GM12878 (cell line): ENCODE data around the gene FUCA2. TPM values are rescaled to one million over a fixed set of nuclear protein-coding genes. Genes with fewer than 3 reads are reported as not detected.

Experiments used
- ATAC-seq: fragments of 200-7000 bp; cut with Tn5 transposase; 3 replicates; pipeline ENCODE4 v1.9.1; 2020; ENCODE audit warnings: mild to moderate bottlenecking, moderate library complexity
- BruUV-seq: library from RNA; stranded (reverse); fragments of 400-500 nt; replicated peaks from 2 replicates; lab custom pipeline; 2021; lab: Mats Ljungman, UMichigan
- CTCF ChIA-PET: fragments of 300-600 bp; sonication (Branson Sonifier 250); formaldehyde crosslinking; extraction: SDS; loops from one replicate; lab custom pipeline; 2021; ENCODE audit warnings: inconsistent platforms; lab: Yijun Ruan, JAX
- POLR2A ChIA-PET: fragments of 350-600 bp; formaldehyde crosslinking; extraction: SDS; loops from one replicate; lab custom pipeline; 2021; ENCODE audit warnings: inconsistent platforms; lab: Charles Lee
- RAD21 ChIA-PET: fragments of 300-600 bp; sonication (Branson Sonifier 250); formaldehyde crosslinking; loops from one replicate; lab custom pipeline; 2023; ENCODE audit warnings: antibody characterized with exemption; ENCODE audit not compliant: unreplicated experiment; lab: Charles Lee
- SMC1A ChIA-PET: fragments of 300-600 bp; sonication (Branson Sonifier 250); formaldehyde crosslinking; loops from one replicate; lab custom pipeline; 2023; ENCODE audit not compliant: unreplicated experiment, uncharacterized antibody; lab: Charles Lee
- DNase-seq: peaks from one replicate; pipeline ENCODE4 v3.0.0-alpha.2; 2011; ENCODE audit warnings: low read depth, low spot score
- FAIRE-seq: peaks from 3 replicates; lab custom pipeline; 2011; peaks lifted over from hg19 to GRCh38; lab: Jason Lieb, UNC
- H2AFZ ChIP-seq: 2 replicates; pipeline ENCODE4 v1.6.0; 2011; ENCODE audit warnings: low read depth, low read length, control low read depth; ENCODE audit not compliant: control insufficient read depth
- H3K27ac ChIP-seq: 2 replicates; pipeline ENCODE4 v1.5.1; 2011; ENCODE audit warnings: control low read depth; ENCODE audit not compliant: control insufficient read depth, insufficient read depth
- H3K27me3 ChIP-seq, 2 experiments: replicated peaks in 1 of 2; 2 replicates each; pipeline versions ENCODE4 v1.6.0 to v1.6.1; 2011; ENCODE audit warnings: low read length in 1 of 2; ENCODE audit not compliant: control insufficient read depth in 2 of 2, insufficient read depth in 2 of 2
- H3K36me3 ChIP-seq, 2 experiments: 2 replicates each; pipeline ENCODE4 v1.5.1; 2011; ENCODE audit warnings: low read length in 1 of 2; ENCODE audit not compliant: control insufficient read depth in 2 of 2, insufficient read depth in 2 of 2
- H3K4me1 ChIP-seq: 2 replicates; pipeline ENCODE4 v1.6.1; 2011; ENCODE audit warnings: mild to moderate bottlenecking, low read length, moderate library complexity, mixed read lengths; ENCODE audit not compliant: control insufficient read depth, insufficient read depth
- H3K4me2 ChIP-seq: 2 replicates; pipeline ENCODE4 v1.6.0; 2011; ENCODE audit warnings: control low read depth; ENCODE audit not compliant: control insufficient read depth, insufficient read depth
- H3K4me3 ChIP-seq: fragments of 200-600 bp; sonication (generic); 2 replicates; pipeline ENCODE4 v1.5.1; 2016
- H3K79me2 ChIP-seq: 2 replicates; pipeline ENCODE4 v1.6.0; 2011; ENCODE audit warnings: low read length; ENCODE audit not compliant: control insufficient read depth, insufficient read depth
- H3K9ac ChIP-seq: 2 replicates; pipeline ENCODE4 v1.8.0; 2011; ENCODE audit warnings: low read length, control low read depth, mixed read lengths; ENCODE audit not compliant: control insufficient read depth, insufficient read depth
- H3K9me3 ChIP-seq: replicated peaks from 3 replicates; pipeline ENCODE4 v1.5.1; 2011; ENCODE audit warnings: mild to moderate bottlenecking, low read length; ENCODE audit not compliant: control insufficient read depth, insufficient read depth
- H4K20me1 ChIP-seq: 2 replicates; pipeline ENCODE4 v1.6.0; 2011; ENCODE audit not compliant: control insufficient read depth, insufficient read depth
- EGR1 ChIP-seq, 2 experiments: IDR thresholded peaks; 1 replicate in 1 of 2; 2 replicates in 1 of 2; pipeline ENCODE4 v1.6.1; 2011 to 2012; ENCODE audit warnings: low read depth in 2 of 2, low read length in 2 of 2, borderline replicate concordance in 1 of 2, mild to moderate bottlenecking in 1 of 2, moderate library complexity in 1 of 2
- PML ChIP-seq: IDR thresholded peaks from 2 replicates; pipeline ENCODE4 v1.6.1; 2012; ENCODE audit warnings: low read length, inconsistent platforms
- SPI1 ChIP-seq: IDR thresholded peaks from 2 replicates; pipeline ENCODE4 v1.6.1; 2011; ENCODE audit warnings: low read depth, mild to moderate bottlenecking, low read length, moderate library complexity, borderline replicate concordance; ENCODE audit not compliant: insufficient read depth
- ZNF622 ChIP-seq: fragments of 450-650 bp; IDR thresholded peaks from 2 replicates; pipeline ENCODE4 v1.6.1; 2017; ENCODE audit warnings: mild to moderate bottlenecking, inconsistent platforms
- WGBS: methylation state at CpG from one replicate; pipeline ENCODE4 v1.1.6; 2016; ENCODE audit warnings: low lambda C conversion rate; ENCODE audit not compliant: insufficient replicate concordance, insufficient coverage; ENCODE audit errors: missing lambda C conversion rate; 5-methylcytosine and 5-hydroxymethylcytosine counted together
- in situ Hi-C: fragments of 300-500 bp; cut with MboI; formaldehyde crosslinking; loops from 9 replicates; pipeline ENCODE4 v1.14.3; 2018; ENCODE audit warnings: mixed read lengths
- intact Hi-C: fragments of 100-400 bp; cut with micrococcal nuclease; formaldehyde crosslinking; loops from one replicate; pipeline ENCODE4 v1.14.2; 2022; ENCODE audit not compliant: unreplicated experiment
- polyA plus RNA-seq, 11 experiments: library from polyadenylated mRNA; depleted of rRNA in 4 of 11; unstranded in 6 of 11; stranded (reverse) in 5 of 11; fragments of >200 nt; fragmentation: Nextera tagmentation in 4 of 11; fragmentation: Illumina TruSeq in 1 of 11; extraction: Ambion mirVana in 4 of 11; extraction: Trizol in 1 of 11; gene quantifications; 1 replicate in 1 of 11; 2 replicates in 10 of 11; pipeline versions ENCODE4 v1.2.1 to v1.2.3, GENCODE V29; 2011 to 2016; ENCODE audit warnings: inconsistent platforms in 2 of 11, missing spikeins in 2 of 11, low read depth in 1 of 11
- total RNA-seq, 4 experiments: library from RNA; depleted of rRNA in 3 of 4; stranded (reverse); fragments of >200 nt in 3 of 4; fragmentation: Illumina TruSeq in 1 of 4; extraction: Trizol in 1 of 4; gene quantifications; 2 replicates each; pipeline versions ENCODE4 v1.2.1 to v1.2.3, GENCODE V29; 2013 to 2021
- TF ChIP-seq, protein P1 (sequence below): IDR thresholded peaks from 2 replicates; pipeline ENCODE4 v1.6.1; 2012; ENCODE audit warnings: mild to moderate bottlenecking, low read depth, low read length
- TF ChIP-seq, protein P2 (sequence below): IDR thresholded peaks from 2 replicates; pipeline ENCODE4 v1.6.1; 2012; ENCODE audit warnings: improper control_type of control experiment, low read depth, low read length; ENCODE audit not compliant: insufficient replicate concordance
- TF ChIP-seq, protein P3 (sequence below): fragments of 450-650 bp; IDR thresholded peaks from 2 replicates; pipeline ENCODE4 v1.6.1; 2017; ENCODE audit warnings: mild to moderate bottlenecking, moderate library complexity
- TF ChIP-seq, protein P4 (sequence below): IDR thresholded peaks from 2 replicates; pipeline ENCODE4 v1.6.1; 2012; ENCODE audit warnings: low read depth, low read length, improper control_type of control experiment

Gene FUCA2
- total and polyA plus RNA-seq, 10 of the 15 experiments (the other 5 are each of a cell fraction or from before 2014, with no cell fraction given) = 5.7 to 36.2 (median 21.5) TPM

DNA sequence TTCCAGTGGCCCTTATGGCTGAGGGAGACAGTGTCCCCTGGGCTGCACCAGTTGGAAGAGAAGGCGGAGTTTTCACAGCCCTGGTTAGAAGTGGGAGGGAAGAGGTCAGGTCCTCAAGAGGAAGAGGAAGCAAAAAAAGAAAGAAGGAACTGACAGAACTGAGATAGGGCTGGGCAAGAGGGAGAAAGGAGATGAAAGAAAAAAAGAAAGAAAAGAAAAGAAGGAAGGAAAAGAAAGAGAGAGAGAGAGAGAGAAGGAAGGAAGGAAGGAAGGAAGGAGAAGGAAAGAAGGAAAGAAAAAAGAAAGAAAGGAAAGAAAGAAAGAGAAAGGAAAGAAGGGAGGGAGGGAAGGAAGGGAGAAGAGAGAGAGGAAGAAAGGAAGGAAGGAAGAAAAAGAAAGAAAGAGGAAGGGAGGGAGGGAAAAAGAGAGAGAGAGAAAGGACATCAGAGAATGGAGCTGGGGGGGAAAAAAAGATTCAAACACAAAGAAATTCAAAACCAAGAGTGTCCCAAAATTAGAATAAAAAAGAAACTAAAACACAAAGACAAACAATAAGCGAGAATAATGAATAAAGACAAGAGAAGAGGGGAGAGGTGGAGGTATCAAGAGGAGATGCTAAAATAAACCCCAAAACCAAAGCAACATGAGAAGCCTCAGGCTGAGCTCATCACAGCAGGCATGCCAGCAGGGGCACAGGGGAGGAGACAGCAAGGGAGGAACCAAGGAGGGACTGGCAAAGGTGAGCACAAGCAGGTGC is 5.3 kb upstream of the FUCA2 start:
- peaks cover 1% of the 10 kb centered on the region; the same call in 1 of the 2 replicates for H3K79me2 ChIP-seq
- H3K27me3 ChIP-seq = no peaks in the 10 kb centered on the region
- no TSS peak for BruUV-seq
- H3K9me3 ChIP-seq = no peaks in the 10 kb centered on the region
- no peak overlapping the region for H2AFZ ChIP-seq
- 46% methylated on average over 2 of the region's 2 CpGs for WGBS
- H4K20me1 ChIP-seq = no peaks in the 10 kb centered on the region
- ATAC-seq (peak; percentile 11; the same call in 2 of the 3 replicates), FAIRE-seq (no peak), DNase-seq (no peak)
- H3K36me3 ChIP-seq = no peaks in the 10 kb centered on the region
- POLR2A ChIA-PET = no interaction called here
- in situ Hi-C loops = no loop called here
- CTCF ChIA-PET = no interaction called here
- H3K4me3 ChIP-seq = no peak overlapping the region
- H3K9ac ChIP-seq = no peak overlapping the region
- SMC1A ChIA-PET = interaction anchor here (0.6 kb wide), 1 partner anchor 97 kb away, joined by 3 read pairs; no protein-coding TSS in a partner anchor
- RAD21 ChIA-PET = no interaction called here
- peak overlapping the region; percentile 39 for H3K4me2 ChIP-seq
- H3K4me1 ChIP-seq = peaks cover 13% of the 10 kb centered on the region
- intact Hi-C loops = no loop called here
- H3K27ac ChIP-seq = no peak overlapping the region
- TF ChIP-seq EGR1 (IDR thresholded peaks at IDR 0.05; ENCODE audit: borderline replicate concordance in 1 of 2, low read depth in 2 of 2, low read length in 2 of 2) = no peak
- TF ChIP-seq, protein P1, sequence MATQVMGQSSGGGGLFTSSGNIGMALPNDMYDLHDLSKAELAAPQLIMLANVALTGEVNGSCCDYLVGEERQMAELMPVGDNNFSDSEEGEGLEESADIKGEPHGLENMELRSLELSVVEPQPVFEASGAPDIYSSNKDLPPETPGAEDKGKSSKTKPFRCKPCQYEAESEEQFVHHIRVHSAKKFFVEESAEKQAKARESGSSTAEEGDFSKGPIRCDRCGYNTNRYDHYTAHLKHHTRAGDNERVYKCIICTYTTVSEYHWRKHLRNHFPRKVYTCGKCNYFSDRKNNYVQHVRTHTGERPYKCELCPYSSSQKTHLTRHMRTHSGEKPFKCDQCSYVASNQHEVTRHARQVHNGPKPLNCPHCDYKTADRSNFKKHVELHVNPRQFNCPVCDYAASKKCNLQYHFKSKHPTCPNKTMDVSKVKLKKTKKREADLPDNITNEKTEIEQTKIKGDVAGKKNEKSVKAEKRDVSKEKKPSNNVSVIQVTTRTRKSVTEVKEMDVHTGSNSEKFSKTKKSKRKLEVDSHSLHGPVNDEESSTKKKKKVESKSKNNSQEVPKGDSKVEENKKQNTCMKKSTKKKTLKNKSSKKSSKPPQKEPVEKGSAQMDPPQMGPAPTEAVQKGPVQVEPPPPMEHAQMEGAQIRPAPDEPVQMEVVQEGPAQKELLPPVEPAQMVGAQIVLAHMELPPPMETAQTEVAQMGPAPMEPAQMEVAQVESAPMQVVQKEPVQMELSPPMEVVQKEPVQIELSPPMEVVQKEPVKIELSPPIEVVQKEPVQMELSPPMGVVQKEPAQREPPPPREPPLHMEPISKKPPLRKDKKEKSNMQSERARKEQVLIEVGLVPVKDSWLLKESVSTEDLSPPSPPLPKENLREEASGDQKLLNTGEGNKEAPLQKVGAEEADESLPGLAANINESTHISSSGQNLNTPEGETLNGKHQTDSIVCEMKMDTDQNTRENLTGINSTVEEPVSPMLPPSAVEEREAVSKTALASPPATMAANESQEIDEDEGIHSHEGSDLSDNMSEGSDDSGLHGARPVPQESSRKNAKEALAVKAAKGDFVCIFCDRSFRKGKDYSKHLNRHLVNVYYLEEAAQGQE = no peak
- TF ChIP-seq, protein P2, sequence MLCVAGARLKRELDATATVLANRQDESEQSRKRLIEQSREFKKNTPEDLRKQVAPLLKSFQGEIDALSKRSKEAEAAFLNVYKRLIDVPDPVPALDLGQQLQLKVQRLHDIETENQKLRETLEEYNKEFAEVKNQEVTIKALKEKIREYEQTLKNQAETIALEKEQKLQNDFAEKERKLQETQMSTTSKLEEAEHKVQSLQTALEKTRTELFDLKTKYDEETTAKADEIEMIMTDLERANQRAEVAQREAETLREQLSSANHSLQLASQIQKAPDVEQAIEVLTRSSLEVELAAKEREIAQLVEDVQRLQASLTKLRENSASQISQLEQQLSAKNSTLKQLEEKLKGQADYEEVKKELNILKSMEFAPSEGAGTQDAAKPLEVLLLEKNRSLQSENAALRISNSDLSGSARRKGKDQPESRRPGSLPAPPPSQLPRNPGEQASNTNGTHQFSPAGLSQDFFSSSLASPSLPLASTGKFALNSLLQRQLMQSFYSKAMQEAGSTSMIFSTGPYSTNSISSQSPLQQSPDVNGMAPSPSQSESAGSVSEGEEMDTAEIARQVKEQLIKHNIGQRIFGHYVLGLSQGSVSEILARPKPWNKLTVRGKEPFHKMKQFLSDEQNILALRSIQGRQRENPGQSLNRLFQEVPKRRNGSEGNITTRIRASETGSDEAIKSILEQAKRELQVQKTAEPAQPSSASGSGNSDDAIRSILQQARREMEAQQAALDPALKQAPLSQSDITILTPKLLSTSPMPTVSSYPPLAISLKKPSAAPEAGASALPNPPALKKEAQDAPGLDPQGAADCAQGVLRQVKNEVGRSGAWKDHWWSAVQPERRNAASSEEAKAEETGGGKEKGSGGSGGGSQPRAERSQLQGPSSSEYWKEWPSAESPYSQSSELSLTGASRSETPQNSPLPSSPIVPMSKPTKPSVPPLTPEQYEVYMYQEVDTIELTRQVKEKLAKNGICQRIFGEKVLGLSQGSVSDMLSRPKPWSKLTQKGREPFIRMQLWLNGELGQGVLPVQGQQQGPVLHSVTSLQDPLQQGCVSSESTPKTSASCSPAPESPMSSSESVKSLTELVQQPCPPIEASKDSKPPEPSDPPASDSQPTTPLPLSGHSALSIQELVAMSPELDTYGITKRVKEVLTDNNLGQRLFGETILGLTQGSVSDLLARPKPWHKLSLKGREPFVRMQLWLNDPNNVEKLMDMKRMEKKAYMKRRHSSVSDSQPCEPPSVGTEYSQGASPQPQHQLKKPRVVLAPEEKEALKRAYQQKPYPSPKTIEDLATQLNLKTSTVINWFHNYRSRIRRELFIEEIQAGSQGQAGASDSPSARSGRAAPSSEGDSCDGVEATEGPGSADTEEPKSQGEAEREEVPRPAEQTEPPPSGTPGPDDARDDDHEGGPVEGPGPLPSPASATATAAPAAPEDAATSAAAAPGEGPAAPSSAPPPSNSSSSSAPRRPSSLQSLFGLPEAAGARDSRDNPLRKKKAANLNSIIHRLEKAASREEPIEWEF = no peak
- TF ChIP-seq PML = no peak
- TF ChIP-seq SPI1 = 0 out of 2 replicates have a peak, but pooled peaks have one; percentile 4
- TF ChIP-seq ZNF622 = no peak
- TF ChIP-seq, protein P3, sequence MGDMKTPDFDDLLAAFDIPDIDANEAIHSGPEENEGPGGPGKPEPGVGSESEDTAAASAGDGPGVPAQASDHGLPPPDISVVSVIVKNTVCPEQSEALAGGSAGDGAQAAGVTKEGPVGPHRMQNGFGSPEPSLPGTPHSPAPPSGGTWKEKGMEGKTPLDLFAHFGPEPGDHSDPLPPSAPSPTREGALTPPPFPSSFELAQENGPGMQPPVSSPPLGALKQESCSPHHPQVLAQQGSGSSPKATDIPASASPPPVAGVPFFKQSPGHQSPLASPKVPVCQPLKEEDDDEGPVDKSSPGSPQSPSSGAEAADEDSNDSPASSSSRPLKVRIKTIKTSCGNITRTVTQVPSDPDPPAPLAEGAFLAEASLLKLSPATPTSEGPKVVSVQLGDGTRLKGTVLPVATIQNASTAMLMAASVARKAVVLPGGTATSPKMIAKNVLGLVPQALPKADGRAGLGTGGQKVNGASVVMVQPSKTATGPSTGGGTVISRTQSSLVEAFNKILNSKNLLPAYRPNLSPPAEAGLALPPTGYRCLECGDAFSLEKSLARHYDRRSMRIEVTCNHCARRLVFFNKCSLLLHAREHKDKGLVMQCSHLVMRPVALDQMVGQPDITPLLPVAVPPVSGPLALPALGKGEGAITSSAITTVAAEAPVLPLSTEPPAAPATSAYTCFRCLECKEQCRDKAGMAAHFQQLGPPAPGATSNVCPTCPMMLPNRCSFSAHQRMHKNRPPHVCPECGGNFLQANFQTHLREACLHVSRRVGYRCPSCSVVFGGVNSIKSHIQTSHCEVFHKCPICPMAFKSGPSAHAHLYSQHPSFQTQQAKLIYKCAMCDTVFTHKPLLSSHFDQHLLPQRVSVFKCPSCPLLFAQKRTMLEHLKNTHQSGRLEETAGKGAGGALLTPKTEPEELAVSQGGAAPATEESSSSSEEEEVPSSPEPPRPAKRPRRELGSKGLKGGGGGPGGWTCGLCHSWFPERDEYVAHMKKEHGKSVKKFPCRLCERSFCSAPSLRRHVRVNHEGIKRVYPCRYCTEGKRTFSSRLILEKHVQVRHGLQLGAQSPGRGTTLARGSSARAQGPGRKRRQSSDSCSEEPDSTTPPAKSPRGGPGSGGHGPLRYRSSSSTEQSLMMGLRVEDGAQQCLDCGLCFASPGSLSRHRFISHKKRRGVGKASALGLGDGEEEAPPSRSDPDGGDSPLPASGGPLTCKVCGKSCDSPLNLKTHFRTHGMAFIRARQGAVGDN = no peak
- TF ChIP-seq, protein P4, sequence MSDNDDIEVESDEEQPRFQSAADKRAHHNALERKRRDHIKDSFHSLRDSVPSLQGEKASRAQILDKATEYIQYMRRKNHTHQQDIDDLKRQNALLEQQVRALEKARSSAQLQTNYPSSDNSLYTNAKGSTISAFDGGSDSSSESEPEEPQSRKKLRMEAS = no peak
